Endothelial cell of umbilical vein (primary cell): Measurements from ENCODE around the gene DPYD. TPM values are rescaled to one million over a fixed set of nuclear protein-coding genes. Genes with fewer than 3 reads are reported as not detected.

Experiments
- BruUV-seq: library from RNA; stranded (reverse); fragments of 400-500 nt; replicated peaks from 2 replicates; lab custom pipeline; 2021; lab: Mats Ljungman, UMichigan
- CTCF ChIA-PET: fragments of 300-600, 350-600 bp; sonication (Branson Sonifier 250); formaldehyde crosslinking; loops from one replicate; lab custom pipeline; 2021; ENCODE audit warnings: antibody characterized with exemption, inconsistent platforms; lab: Charles Lee
- POLR2A ChIA-PET: fragments of 300-600, 350-600 bp; sonication (Branson Sonifier 250); formaldehyde crosslinking; loops from one replicate; lab custom pipeline; 2021; ENCODE audit warnings: antibody characterized with exemption, inconsistent platforms; lab: Charles Lee
- DNase-seq: peaks from one replicate; pipeline ENCODE4 v3.0.0-alpha.2; 2011; ENCODE audit warnings: low read depth, low spot score
- FAIRE-seq: peaks from 2 replicates; lab custom pipeline; 2011; peaks lifted over from hg19 to GRCh38; lab: Jason Lieb, UNC
- H2AFZ ChIP-seq: 2 replicates; pipeline ENCODE4 v1.6.0; 2012; ENCODE audit warnings: low read depth, low read length, control low read depth, inconsistent platforms
- H3K27ac ChIP-seq: 2 replicates; pipeline ENCODE4 v1.5.1; 2011; ENCODE audit warnings: low read depth, mild to moderate bottlenecking, control low read depth, low read length, moderate library complexity; ENCODE audit not compliant: insufficient read depth
- H3K27me3 ChIP-seq, 2 experiments: 2 replicates each; pipeline versions ENCODE4 v1.6.0 to v1.6.1; 2011; ENCODE audit warnings: low read length in 2 of 2, mixed read lengths in 1 of 2; ENCODE audit not compliant: control insufficient read depth in 2 of 2, insufficient read depth in 2 of 2
- H3K36me3 ChIP-seq, 2 experiments: 2 replicates in 1 of 2; 3 replicates in 1 of 2; pipeline ENCODE4 v1.5.1; 2011; ENCODE audit warnings: low read length in 2 of 2, mild to moderate bottlenecking in 1 of 2, moderate library complexity in 1 of 2; ENCODE audit not compliant: control insufficient read depth in 2 of 2, insufficient read depth in 2 of 2; ENCODE audit errors: extremely low read depth in 1 of 2
- H3K4me1 ChIP-seq: 3 replicates; pipeline ENCODE4 v1.5.1; 2011; ENCODE audit warnings: mild to moderate bottlenecking, low read length; ENCODE audit not compliant: control insufficient read depth, insufficient read depth; ENCODE audit errors: extremely low read depth
- H3K4me2 ChIP-seq: 2 replicates; pipeline ENCODE4 v1.6.1; 2011; ENCODE audit warnings: low read length, control low read depth, mixed read lengths; ENCODE audit not compliant: insufficient read depth
- H3K4me3 ChIP-seq, 3 experiments: fragments of 200-600 bp in 1 of 3; sonication (generic), shearing (Covaris generic) in 1 of 3; replicated peaks in 1 of 3; 2 replicates each; pipeline ENCODE4 v1.5.1; 2011 to 2016; ENCODE audit warnings: control low read depth in 3 of 3, low read length in 3 of 3, mild to moderate bottlenecking in 2 of 3, inconsistent platforms in 1 of 3, low read depth in 1 of 3, moderate library complexity in 1 of 3; ENCODE audit not compliant: insufficient read depth in 1 of 3
- H3K79me2 ChIP-seq: 2 replicates; pipeline ENCODE4 v1.6.0; 2012; ENCODE audit warnings: low read length, inconsistent platforms; ENCODE audit not compliant: control insufficient read depth, insufficient read depth
- H3K9ac ChIP-seq: replicated peaks from 2 replicates; pipeline ENCODE3; 2011; ENCODE audit warnings: low read length, control low read depth; ENCODE audit not compliant: insufficient read depth; ENCODE audit errors: extremely low read depth
- H3K9me1 ChIP-seq: replicated peaks from 3 replicates; pipeline ENCODE4 v1.6.0; 2011; ENCODE audit warnings: mild to moderate bottlenecking, low read length; ENCODE audit not compliant: control insufficient read depth, insufficient read depth; ENCODE audit errors: extremely low read depth
- H3K9me3 ChIP-seq: replicated peaks from 2 replicates; pipeline ENCODE4 v1.5.1; 2012; ENCODE audit warnings: low read length, inconsistent platforms; ENCODE audit not compliant: control insufficient read depth, insufficient read depth
- H4K20me1 ChIP-seq: replicated peaks from 2 replicates; pipeline ENCODE3; 2011; ENCODE audit warnings: mild to moderate bottlenecking, low read length; ENCODE audit not compliant: control insufficient read depth, insufficient read depth; ENCODE audit errors: extremely low read depth
- EZH2 ChIP-seq: IDR thresholded peaks from 2 replicates; pipeline ENCODE4 v1.6.1; 2012; ENCODE audit warnings: borderline replicate concordance, low read depth, mild to moderate bottlenecking, moderate library complexity, low read length, inconsistent platforms; ENCODE audit not compliant: severe bottlenecking
- FOS ChIP-seq: IDR thresholded peaks from 2 replicates; pipeline ENCODE4 v1.6.1; 2011; ENCODE audit warnings: mild to moderate bottlenecking, low read length, moderate library complexity, borderline replicate concordance; ENCODE audit not compliant: insufficient read depth
- GATA2 ChIP-seq: IDR thresholded peaks from 2 replicates; pipeline ENCODE4 v1.7.0; 2011; ENCODE audit warnings: low read depth, mild to moderate bottlenecking, moderate library complexity, mixed read lengths, low read length; ENCODE audit not compliant: insufficient read length, insufficient read depth
- JUN ChIP-seq: IDR thresholded peaks from 2 replicates; pipeline ENCODE4 v1.6.1; 2011; ENCODE audit warnings: borderline replicate concordance, low read depth; ENCODE audit not compliant: insufficient read length, insufficient read depth
- MYC ChIP-seq: IDR thresholded peaks from one replicate; pipeline ENCODE4 v1.6.1; 2011; ENCODE audit warnings: mild to moderate bottlenecking, low read depth, low read length
- POLR2A ChIP-seq: IDR thresholded peaks from 2 replicates; pipeline ENCODE4 v1.6.1; 2012; ENCODE audit warnings: low read depth, mild to moderate bottlenecking, control low read depth, low read length
- POLR2AphosphoS5 ChIP-seq: IDR thresholded peaks from 2 replicates; pipeline ENCODE4 v1.6.1; 2012; ENCODE audit warnings: low read depth, mild to moderate bottlenecking, control low read depth, low read length, moderate library complexity; ENCODE audit not compliant: insufficient read depth
- dilution Hi-C: fragments of 300-500 bp; cut with MboI; formaldehyde crosslinking; loops from one replicate; pipeline ENCODE4 v1.15.0; 2019; ENCODE audit warnings: low sequenced_read_pairs; ENCODE audit not compliant: extremely low pct_ligation_motif_present
- intact Hi-C: fragments of 100-400 bp; cut with micrococcal nuclease; formaldehyde crosslinking; loops from one replicate; pipeline ENCODE4 v1.10.0; 2022
- polyA plus RNA-seq, 4 experiments: library from polyadenylated mRNA; depleted of rRNA in 3 of 4; stranded (reverse) in 3 of 4; unstranded in 1 of 4; fragments of >200 nt; gene quantifications; 2 replicates each; pipeline versions ENCODE4 v1.2.1 to v1.2.3, GENCODE V29; 2011 to 2012; ENCODE audit warnings: missing spikeins in 1 of 4
- total RNA-seq: library from RNA; stranded (reverse); gene quantifications from 2 replicates; pipeline ENCODE4 v1.2.3, GENCODE V29; 2021
- TF ChIP-seq, protein P1 (sequence below): IDR thresholded peaks from 2 replicates; pipeline ENCODE4 v1.6.1; 2011; ENCODE audit not compliant: insufficient read depth, insufficient read length
- TF ChIP-seq, protein P2 (sequence below), 2 donors: IDR thresholded peaks; 1 replicate in 1 of 2; 2 replicates in 1 of 2; pipeline ENCODE4 v1.5.1; 2011; ENCODE audit warnings: low read length in 2 of 2, mild to moderate bottlenecking in 2 of 2, moderate library complexity in 2 of 2, control low read depth in 1 of 2, inconsistent platforms in 1 of 2, low read depth in 1 of 2; ENCODE audit not compliant: insufficient read depth in 1 of 2; ENCODE audit errors: extremely low read depth in 1 of 2

Gene DPYD
- total and polyA plus RNA-seq, 2 donors (not counting 3 experiments of a cell fraction or from before 2014, with no cell fraction given) = 4.6 to 15.1 TPM

DNA sequence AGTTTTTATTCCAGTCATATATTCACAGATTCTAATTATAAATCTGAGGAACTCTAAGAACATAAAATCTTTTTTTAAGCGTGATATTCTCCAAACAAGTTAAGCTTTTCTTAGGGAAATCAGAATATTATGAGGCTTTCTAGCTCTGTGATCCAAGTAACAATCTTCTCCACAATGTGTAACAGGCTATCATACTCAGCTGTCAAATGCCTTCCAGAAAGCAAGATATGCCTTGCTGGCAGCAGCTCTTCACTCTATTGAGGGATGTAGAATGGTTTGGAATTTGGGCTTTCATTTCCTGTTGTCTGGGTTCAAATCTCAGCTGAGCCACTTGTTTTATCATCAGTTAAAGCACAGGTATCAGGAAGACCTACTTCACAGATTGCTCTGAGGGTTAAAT, 752.8 kb downstream of the DPYD start:
- DNase-seq (no peak), FAIRE-seq (no peak)
- no peak overlapping the region for H3K27ac ChIP-seq
- H4K20me1 ChIP-seq = no peaks in the 10 kb centered on the region
- H3K9me1 ChIP-seq = no peaks in the 10 kb centered on the region
- ChIA-PET CTCF (interaction anchor here (0.9 kb wide), 1 partner anchor 24 kb away, joined by 3 read pairs; no protein-coding TSS in a partner anchor), POLR2A (no interaction called here)
- H3K36me3 ChIP-seq = no peaks in the 10 kb centered on the region
- no peaks in the 10 kb centered on the region for H3K9me3 ChIP-seq
- no peak overlapping the region for H3K4me3 ChIP-seq
- intact Hi-C loops = no loop called here
- BruUV-seq = no TSS peak
- dilution Hi-C loops = no loop called here
- H3K79me2 ChIP-seq = no peaks in the 10 kb centered on the region
- TF ChIP-seq FOS (no peak), EZH2 (no peak), GATA2 (no peak), POLR2A (no peak), MYC (no peak), POLR2AphosphoS5 (no peak), JUN (no peak)
- TF ChIP-seq, protein P1, sequence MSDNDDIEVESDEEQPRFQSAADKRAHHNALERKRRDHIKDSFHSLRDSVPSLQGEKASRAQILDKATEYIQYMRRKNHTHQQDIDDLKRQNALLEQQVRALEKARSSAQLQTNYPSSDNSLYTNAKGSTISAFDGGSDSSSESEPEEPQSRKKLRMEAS = no peak
- TF ChIP-seq, protein P2, sequence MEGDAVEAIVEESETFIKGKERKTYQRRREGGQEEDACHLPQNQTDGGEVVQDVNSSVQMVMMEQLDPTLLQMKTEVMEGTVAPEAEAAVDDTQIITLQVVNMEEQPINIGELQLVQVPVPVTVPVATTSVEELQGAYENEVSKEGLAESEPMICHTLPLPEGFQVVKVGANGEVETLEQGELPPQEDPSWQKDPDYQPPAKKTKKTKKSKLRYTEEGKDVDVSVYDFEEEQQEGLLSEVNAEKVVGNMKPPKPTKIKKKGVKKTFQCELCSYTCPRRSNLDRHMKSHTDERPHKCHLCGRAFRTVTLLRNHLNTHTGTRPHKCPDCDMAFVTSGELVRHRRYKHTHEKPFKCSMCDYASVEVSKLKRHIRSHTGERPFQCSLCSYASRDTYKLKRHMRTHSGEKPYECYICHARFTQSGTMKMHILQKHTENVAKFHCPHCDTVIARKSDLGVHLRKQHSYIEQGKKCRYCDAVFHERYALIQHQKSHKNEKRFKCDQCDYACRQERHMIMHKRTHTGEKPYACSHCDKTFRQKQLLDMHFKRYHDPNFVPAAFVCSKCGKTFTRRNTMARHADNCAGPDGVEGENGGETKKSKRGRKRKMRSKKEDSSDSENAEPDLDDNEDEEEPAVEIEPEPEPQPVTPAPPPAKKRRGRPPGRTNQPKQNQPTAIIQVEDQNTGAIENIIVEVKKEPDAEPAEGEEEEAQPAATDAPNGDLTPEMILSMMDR (IDR thresholded peaks at IDR 0.05; ENCODE audit: extremely low read depth in 1 of 2, insufficient read depth in 1 of 2, low read depth in 1 of 2, low read length in 2 of 2) = no peak
- no peaks in the 10 kb centered on the region for H3K4me1 ChIP-seq
- no peak overlapping the region for H2AFZ ChIP-seq
- no peaks in the 10 kb centered on the region for H3K27me3 ChIP-seq
- H3K4me2 ChIP-seq = no peak overlapping the region
- no peak overlapping the region for H3K9ac ChIP-seq
